ENCODE data around the gene MORN5.

MORN5 gene

DNA sequence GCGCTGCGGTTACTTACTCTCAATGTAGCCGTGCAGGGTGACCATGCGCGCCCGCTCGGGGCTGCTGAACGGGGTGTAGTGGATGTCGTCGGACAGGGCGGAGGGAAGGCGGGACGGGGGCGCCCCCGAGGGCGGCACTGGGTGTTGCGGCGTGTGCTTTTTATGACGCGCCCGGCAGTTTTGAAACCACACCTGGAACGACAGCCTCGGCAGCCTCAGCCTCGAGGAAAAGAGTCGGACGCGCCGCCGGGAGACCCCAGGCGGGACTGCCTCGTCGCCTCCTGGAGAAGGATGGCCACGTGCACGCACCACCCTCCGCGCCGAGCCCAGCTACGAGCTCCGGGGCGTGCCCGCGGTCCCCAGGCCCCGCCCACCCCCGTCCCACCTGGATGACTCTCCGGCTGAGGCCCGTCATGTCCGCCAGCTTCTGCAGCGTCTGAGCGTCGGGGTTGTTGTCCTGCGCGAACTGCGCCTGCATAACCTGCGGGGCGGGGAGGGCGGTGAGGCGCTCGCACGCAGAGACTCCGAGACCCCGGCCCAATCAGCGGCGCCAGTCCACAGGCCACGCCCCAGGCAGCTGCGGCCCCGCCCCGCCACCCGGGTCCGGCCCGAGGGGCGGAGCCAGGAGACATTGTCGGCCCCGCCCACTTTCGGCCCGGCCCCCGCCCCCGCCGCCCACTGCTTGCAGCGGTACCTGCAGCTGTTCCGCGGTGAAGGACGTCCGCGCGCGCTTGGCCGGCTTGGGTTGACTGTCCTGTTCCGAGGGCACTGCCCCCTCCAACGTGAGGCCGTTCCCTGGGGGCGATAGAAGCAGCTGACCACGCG is 54.1 kb downstream of the MORN5 start:
- TF ChIP-seq, protein P1, sequence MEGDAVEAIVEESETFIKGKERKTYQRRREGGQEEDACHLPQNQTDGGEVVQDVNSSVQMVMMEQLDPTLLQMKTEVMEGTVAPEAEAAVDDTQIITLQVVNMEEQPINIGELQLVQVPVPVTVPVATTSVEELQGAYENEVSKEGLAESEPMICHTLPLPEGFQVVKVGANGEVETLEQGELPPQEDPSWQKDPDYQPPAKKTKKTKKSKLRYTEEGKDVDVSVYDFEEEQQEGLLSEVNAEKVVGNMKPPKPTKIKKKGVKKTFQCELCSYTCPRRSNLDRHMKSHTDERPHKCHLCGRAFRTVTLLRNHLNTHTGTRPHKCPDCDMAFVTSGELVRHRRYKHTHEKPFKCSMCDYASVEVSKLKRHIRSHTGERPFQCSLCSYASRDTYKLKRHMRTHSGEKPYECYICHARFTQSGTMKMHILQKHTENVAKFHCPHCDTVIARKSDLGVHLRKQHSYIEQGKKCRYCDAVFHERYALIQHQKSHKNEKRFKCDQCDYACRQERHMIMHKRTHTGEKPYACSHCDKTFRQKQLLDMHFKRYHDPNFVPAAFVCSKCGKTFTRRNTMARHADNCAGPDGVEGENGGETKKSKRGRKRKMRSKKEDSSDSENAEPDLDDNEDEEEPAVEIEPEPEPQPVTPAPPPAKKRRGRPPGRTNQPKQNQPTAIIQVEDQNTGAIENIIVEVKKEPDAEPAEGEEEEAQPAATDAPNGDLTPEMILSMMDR (IDR thresholded peaks at IDR 0.05; ENCODE audit: insufficient read depth, low read depth, low read length, missing control alignments), result no peak
- H3K4me3 ChIP-seq (ENCODE audit: low read length), result peak overlapping the region; percentile 34
- peak; percentile 87 for DNase-seq (ENCODE audit: low read depth)

DNA sequence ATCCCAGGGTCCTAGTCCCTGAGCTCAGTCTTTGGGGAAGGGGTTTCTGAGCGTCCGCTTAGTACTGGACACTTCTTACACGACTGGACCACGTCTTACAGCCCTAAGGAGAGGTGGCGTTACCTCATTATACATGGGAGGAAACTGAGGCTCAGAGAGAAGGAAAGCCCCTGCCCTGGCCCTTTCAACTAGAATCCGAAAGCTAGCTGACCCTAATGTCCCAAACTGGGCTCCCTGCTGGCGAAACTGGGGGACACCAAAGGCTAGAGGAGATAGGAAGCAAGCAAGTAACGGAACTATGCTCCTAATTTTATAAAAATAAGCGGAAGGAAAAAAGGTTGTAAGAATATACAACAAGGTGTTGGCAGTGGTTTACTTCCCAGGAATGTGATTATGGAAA is 54.8 kb downstream of the MORN5 start:
- peak overlapping the region; percentile 10 for H3K4me3 ChIP-seq (ENCODE audit: low read length)
- TF ChIP-seq, protein P1 (IDR thresholded peaks at IDR 0.05; ENCODE audit: insufficient read depth, low read depth, low read length, missing control alignments), result no peak
- DNase-seq (ENCODE audit: low read depth), result no peak

DNA sequence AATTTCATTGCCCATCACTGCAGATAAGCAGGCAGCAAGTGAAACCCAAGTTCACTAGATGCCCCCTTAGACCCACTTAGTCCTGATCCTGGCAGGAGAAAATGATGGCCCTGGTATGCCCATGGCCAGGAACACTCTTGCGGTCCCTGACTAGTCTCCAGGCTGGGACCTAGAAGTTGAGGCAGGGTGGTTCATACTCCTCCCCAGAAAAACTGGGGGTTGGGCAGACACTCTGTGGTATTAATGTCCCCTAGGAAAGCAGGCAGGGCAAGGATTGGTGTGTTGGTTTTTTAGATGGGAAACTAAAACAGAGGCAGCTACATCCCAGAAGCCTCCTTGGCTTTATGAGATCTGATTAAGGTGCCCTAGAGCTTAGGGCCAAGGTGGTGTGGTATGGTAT is 56.0 kb downstream of the MORN5 start:
- DNase-seq (ENCODE audit: low read depth), result no peak
- H3K4me3 ChIP-seq (ENCODE audit: low read length), result no peak overlapping the region
- TF ChIP-seq, protein P1 (IDR thresholded peaks at IDR 0.05; ENCODE audit: insufficient read depth, low read depth, low read length, missing control alignments), result no peak

DNA sequence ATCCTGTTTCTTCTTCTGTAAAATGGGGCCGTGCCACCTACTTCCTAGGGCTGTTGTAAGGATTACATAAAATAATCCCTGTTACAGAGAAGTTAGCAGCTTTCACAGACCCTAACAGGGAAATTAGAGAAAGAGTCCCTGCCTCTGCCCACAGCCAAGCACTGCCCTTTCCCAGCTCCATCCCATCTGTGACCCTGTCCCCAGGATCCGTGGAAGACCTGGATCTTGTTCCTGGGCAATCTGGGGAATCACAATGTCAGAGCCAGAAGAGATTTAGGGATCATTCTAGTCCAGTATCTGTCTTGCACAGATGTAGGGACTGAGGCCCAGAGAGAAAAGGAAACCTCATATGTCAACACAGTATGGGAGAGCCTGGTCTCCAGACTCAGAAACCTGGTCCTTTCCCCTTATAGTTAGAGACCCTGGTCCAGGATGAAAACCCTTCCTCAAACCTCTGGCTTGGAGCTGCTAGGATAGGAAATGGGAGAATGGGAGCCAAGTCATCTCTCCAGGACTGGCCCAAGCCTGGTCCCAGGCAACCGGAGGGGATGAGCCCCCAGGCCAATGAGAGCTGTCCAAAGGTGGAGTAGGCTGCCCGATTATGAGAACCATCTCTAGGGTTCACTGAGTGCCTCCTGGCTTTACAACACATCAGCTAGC is 56.6 kb downstream of the MORN5 start:
- TF ChIP-seq, protein P1 (IDR thresholded peaks at IDR 0.05; ENCODE audit: insufficient read depth, low read depth, low read length, missing control alignments), result no peak
- no peak overlapping the region for H3K4me3 ChIP-seq (ENCODE audit: low read length)
- DNase-seq (ENCODE audit: low read depth), result no peak

DNA sequence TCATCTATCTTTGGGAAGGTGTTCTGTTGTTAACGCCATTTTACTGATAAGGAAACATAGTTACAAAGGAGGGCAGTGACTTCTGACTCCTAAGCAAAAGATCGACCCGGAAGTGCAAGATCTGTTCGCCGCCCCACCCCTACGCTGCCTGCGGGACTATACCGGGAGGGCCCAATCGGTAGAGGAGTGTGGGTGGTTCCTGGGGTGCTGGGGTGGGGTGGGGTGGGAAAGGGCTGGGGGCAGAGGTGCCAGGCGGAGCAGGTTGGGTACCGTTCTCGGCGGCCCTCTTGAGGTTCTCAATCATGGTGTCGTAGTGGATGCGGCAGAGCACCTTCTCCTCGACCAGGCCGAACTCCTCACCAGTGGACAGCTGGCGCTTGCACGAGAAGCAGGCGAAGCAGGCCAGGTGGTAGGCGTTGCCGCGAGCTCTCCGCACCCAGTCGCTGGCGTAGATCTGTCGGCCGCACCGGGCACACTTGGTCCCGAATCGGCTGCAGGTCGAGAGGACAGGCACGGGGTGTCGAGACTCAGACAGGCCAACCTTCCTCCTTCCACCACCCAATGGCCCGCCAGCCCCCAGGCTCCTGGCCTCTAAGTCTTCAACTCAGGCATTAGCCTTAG is 57.2 kb downstream of the MORN5 start:
- TF ChIP-seq, protein P1 (IDR thresholded peaks at IDR 0.05; ENCODE audit: insufficient read depth, low read depth, low read length, missing control alignments), result no peak
- no peak for DNase-seq (ENCODE audit: low read depth)
- no peak overlapping the region for H3K4me3 ChIP-seq (ENCODE audit: low read length)

DNA sequence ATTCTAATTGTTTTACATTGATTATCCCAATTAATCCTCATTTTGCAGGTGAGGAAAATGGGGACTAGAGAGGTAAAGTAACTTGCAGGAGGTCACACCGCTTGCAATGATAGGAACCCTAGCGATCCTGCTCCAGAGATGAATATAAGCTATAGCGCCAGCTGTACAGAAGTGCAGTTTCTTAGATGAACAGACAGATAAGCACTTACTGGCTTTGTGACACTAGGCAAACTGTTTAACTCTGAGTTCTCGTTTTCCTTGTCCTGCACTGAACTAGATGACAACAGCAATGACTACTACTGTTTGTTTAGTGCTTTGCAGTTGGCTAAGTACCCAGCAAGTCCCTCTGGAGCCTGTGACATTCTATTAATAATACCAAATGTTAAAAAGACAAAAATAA is 57.9 kb downstream of the MORN5 start:
- TF ChIP-seq, protein P1 (IDR thresholded peaks at IDR 0.05; ENCODE audit: insufficient read depth, low read depth, low read length, missing control alignments), result no peak
- DNase-seq (ENCODE audit: low read depth), result no peak
- H3K4me3 ChIP-seq (ENCODE audit: low read length), result no peak overlapping the region
